ENCODE results near the gene OXNAD1. TPM values are rescaled to one million over a fixed set of nuclear protein-coding genes. Genes with fewer than 3 reads are reported as not detected.

OXNAD1 gene
- total RNA-seq, 1 donor, result 10.0 TPM

DNA sequence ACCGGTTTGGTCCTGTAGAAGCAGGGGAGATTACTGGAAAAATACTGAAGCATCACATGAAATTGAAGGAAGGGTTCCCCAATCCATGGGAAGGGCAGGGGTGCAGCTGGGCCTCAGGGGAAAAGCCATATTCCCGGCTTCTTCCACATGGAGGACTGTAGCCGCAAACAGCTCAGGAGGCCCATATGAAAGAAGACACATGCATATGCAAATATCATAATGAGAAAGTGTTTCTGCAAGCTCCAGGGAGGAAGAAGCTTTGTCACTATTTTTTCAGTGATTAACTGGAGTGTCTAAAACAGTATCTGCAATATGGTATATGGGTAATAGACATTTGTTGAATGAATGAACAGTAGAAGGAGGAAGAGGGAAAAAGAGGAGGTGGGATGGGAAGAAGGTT is 19.4 kb upstream of the OXNAD1 start:
- no peak for DNase-seq (ENCODE audit: low read depth in 2 of 3, low spot score in 2 of 3)

DNA sequence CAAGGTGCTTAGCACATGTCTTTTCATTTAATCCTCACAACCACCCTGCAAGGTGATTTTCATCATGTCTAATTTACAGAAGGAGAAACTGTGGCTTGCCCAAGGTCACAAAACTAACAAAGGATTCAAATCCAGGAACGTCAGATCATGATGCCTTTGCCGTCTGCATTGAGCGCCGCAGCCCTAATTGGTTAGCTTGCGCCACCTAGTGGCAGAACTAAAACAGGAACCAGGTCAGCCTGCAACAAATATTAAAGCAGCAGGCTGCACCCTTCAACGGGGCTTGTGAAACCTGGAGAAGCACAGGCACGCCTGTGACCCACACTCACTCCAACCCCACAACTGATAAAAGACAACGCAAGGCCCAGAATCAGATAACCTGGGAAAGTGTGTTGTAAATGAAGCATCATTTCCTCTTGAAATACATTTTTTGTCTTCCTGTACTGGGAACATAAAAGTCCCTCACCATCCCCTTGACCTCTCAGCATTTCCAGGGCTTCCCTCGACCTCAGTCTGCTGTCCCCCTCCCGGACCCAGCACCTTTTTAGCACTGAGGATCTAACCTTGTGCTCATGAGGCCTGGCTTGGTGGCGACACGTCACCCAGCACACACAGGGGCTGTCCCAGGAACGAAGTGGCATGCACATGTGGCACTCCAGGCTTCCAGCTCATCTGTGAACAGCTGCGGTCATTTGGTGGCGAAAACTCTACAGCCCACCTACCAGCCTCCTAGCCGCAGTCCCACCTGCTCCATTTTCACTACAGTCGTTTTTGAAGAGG is 17.5 kb upstream of the OXNAD1 start:
- peak; percentile 69 to 92 (median 76) for DNase-seq (ENCODE audit: low read depth in 2 of 3, low spot score in 2 of 3)

DNA sequence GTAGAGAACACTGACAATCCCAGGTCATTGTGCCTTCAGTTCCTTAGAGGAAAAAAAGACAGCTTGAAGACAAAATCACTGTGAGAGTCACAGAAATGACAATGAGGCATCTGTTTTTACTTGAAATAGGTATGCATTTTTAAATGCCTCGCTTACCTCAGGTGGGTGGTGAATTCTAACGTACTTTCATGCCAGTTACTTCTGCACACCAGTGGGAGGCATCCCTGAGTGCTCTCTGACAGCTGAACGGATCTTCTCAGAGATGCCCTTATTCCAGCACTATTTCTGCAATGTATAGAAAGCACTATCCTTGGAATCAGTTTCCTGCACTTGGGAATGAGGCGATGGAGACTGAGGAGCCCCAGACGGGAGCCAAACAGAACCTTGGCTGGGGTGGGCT is 16.5 kb upstream of the OXNAD1 start:
- no peak for DNase-seq (ENCODE audit: low read depth in 2 of 3, low spot score in 2 of 3)

DNA sequence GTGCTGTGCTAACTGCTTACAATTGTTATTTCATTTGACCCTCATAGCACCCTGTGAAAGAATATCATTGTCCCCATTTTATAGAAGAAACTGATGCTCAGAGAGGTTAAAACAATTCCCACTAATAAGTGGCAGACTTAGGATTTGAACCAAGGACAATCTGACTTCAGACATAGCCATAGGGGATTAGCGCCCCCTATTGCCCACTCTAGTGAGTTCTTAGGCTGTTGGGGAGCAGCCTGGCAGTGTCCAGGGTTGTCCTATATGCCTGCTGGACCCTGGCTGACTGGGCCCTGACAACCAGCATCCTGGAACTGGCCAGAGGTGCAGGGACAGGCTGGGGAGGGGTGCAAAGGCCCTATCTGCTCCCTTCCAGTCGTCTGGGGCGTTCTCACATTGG is 15.7 kb upstream of the OXNAD1 start:
- peak in 2 of 3 donors; percentile 13 to 21 for DNase-seq (ENCODE audit: low read depth in 2 of 3, low spot score in 2 of 3)

DNA sequence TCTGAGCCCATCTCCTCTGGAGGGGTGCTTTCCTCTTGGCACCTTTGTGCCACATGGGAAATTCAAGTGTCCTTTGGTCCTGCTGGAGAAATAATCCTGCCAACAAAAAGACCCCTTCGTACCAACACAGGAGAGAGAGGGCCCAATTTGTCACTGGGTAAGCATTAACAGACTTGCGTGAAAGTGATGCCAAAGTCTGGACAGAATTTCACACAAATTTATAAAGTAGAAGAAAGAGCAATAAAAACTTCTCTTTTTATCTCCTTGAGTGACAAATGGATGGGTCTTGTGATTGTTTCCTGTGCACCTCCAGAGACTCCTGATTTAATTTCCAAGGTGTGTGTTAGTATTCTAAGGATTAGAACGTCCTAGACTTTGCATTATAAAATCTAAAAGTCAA is 15.1 kb upstream of the OXNAD1 start:
- no peak for DNase-seq (ENCODE audit: low read depth in 2 of 3, low spot score in 2 of 3)

DNA sequence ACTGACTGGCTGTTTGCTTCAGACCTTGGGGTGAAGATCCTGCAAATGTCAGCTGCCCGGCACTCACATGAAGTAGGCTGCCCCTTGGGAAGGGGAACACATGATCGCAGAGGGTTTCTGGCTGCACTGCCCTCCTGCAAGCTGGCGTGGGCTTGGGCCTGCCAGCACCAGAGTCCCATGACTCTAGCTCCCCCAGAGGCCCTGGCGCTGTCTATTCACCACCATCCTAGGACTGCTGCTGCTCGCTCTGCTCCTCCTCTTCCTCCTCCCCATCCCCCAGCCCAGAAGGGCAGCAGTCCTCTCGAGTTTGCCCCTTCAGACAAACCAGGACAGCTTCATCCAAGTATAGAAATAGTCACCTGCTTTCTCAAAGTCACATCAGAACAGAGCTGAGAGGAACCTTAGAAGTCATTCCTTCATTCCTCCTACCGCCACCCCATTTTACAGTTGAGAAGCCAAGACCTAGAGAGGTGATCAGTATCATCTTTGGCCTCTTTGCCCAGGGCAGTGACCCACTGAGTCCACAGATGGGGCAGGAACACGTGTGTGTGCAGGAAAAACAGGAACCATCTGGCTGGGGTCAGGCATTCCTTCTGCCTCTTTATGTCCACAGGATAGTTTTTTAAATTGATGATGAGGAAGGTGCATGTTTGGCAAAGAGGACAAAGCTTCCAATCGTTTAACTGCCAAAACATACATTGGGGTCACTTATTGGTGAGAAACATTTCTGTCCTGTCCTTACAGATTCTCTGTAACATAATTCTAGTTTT is 13.5 kb upstream of the OXNAD1 start:
- no peak for DNase-seq (ENCODE audit: low read depth in 2 of 3, low spot score in 2 of 3)

DNA sequence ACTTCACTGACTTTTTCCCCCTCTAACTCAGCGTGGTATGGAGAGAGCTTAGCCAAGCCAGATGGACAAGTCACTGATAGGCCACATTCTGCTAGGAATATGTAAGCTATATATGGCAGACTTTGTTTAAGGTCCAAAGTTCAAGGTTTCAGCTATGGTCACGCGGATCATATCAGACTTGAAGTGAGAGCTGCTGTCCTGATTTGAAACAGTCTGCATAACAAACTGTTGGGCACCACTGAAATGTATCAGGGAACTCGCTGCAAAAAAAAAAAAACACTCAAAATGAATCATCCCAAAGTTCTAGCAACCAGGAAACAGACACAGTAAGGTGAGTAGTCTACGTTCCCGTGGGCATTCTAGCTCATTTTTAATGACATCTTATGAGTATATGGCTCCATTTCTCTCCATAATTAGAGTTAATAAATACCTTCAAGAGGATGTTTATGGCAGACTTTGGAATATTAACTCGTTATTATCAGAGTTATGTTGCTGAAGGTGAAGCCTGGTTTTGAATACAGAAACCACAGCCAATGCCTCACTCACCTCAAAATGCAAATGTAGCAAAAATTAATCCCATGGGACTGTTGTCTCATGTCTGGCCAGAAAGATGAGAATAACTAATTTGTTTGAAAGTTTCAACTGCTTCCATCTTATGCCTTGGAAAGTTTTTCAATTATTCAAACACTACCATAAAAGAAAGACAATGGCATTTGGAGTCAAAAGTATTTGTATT is 12.6 kb upstream of the OXNAD1 start:
- no peak for DNase-seq (ENCODE audit: low read depth in 2 of 3, low spot score in 2 of 3)

DNA sequence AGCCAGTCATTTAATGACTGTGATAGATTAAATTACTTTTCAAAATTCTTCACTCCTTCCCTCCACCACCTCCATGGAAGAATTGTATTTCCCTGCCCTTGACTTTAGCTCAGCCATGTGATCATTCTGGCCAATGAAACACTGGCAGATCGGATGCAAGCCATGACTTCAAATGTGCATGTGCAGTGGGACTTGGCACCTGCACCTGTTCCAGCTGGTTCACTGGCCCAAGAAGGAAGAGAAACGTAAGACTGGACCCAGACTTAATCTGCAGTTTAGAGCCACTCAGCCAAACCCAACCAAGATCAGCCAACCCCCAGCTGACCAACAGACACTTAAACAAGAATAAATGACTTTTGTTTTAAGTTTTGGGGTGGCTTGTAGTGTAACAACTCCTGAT is 12.0 kb upstream of the OXNAD1 start:
- no peak for DNase-seq (ENCODE audit: low read depth in 2 of 3, low spot score in 2 of 3)

DNA sequence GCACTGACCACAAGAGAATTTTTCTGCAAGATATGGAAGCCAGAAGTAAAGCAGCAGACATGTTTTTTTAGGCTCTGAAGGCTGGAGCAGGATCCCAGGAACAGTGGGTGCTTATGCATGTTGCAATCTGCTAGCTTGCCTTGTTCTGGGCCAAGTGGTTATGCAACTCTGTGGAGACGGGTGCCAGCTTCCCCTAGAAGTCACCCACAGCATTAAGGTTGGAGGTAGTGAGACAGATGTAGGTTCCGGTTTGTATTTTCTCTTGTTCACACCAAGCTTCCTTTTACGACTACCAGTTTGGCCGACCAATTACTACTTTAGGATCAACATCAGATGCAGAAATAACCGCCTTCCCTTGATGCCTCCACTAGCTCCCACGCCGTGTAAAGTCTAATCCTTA is 11.4 kb upstream of the OXNAD1 start:
- DNase-seq (ENCODE audit: low read depth in 2 of 3, low spot score in 2 of 3), result no peak

DNA sequence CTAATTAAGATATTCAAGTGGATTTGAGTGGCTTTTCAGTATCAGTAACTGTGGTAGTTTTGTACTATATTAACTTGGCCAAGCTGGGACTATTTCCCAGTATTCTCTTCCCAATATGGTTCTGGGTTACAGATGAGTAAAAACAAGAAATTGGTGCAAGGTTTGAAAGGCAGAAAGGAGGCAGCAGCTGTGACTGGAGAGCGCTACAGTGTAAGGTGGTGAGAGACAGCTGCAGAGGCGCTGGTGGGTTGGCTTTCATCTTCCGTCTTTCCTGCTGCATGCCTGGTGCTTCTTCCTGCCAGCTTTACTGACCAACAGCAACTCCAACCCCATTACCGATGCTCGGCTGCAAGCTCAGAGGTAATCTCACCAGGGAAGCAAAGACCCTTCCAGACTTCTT is 10.1 kb upstream of the OXNAD1 start:
- no peak for DNase-seq (ENCODE audit: low read depth in 2 of 3, low spot score in 2 of 3)

DNA sequence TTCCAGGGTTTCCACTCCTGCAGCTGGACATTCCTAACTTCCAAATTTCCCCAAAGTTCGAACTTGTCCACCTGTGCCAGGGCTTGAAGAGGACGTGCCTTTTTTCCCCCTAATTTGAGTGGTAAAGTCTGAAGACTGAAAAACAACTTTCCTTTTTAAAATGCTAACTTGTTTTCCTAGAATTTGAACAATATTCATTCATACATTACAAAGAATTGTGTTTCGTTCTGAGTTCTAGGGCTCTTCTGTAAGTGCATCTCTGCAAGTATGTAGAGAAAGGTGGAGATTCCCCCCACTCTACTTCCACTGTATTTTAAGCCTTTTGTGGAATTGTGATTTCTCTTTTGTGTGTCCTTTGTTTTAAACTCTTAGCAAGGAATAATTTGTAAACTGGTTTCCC is 9.7 kb upstream of the OXNAD1 start:
- no peak for DNase-seq (ENCODE audit: low read depth in 2 of 3, low spot score in 2 of 3)

DNA sequence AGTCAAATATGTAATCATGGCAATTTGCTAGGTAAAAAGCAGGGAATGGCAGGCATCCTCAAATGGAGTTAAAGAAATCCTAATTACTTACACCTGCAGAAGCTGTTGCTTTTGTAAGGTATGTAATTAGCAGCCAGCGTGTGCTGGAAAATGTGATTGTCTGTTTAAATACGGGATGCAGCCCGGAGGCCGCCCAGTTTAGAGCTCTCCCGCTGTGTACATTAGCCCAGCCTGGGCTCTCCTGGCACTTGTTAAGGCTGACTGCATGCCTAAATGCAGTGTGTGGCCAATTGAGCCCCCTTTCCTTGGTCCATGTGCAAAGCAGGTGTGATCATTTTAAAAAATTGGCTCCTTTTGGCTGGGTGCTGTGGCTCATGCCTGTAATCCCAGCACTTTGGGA is 9.3 kb upstream of the OXNAD1 start:
- no peak for DNase-seq (ENCODE audit: low read depth in 2 of 3, low spot score in 2 of 3)

DNA sequence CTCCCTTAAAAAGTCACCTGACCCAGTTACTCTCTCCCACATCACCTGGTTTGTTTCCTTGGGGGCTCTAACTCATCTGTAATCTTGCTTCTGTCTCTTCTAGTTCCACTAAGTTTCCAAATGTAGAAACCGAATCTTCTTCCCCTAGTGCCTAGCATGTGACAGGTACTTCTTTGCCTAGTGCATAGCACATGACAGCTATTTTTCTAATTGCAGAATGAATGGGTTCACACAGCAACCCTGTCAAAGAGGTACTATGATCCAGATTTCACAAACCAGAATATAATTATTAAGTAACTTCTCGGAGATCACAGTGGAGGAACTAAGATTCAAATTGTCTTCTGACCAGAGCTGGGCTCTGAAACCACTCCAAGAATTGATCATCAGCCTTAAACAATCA is 7.7 kb upstream of the OXNAD1 start:
- DNase-seq (ENCODE audit: low read depth in 2 of 3, low spot score in 2 of 3), result no peak

DNA sequence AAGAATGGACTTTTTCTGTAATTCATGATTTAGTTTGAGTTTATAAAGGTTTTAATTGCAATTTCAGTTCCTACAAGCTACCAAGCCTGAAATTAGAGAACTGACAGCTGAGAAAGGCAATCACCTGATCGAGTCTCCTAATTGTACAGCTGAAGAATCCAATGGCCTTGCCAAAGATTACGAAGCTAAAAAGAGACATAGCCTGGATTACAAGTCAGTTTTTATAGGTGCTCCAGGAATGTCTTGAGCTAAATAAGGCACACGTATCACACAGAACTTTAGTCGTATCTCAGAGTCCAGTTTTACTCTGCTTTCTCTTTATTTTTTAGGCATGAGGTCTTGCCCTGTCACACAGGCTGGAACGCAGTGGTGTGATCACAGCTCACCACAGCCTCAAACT is 6.8 kb upstream of the OXNAD1 start:
- DNase-seq (ENCODE audit: low read depth in 2 of 3, low spot score in 2 of 3), result no peak

DNA sequence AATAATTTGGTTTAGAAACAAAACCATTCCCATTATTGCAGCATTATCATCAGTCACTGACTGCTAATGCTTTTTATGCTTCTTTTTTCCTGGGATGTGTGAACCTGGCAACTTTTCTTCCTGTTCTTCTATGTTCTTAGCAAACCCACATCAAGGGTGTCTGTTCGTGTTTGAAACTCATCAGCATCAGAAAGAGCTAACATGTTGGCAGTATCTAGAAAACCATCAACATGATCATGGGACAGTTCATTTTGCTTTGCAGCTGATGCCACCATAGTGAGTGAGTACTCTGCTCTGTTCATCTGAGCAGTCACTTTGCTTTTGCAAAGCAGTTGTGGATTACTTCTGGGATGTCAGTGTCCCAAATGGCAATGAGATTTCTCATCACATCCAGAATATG is 6.1 kb upstream of the OXNAD1 start:
- no peak for DNase-seq (ENCODE audit: low read depth in 2 of 3, low spot score in 2 of 3)

DNA sequence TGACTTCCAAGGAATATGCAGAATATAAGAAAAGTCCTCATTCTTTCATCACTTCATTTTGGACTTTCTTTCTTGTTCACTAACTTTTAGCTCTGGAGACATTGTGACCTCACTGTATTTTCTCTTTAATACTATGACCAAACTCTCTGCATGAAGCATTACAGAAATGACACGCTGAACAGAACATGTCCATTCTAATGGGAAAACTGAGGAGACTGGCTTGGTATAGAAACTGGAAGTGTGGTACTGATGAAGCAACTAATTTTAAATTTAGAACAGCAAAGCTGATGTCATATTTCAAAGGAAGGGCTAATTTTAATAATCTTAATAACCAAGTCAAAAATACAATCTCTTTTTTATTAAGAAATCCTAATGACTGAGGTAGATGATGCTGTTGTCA is 5.0 kb upstream of the OXNAD1 start:
- no peak for DNase-seq (ENCODE audit: low read depth in 2 of 3, low spot score in 2 of 3)

DNA sequence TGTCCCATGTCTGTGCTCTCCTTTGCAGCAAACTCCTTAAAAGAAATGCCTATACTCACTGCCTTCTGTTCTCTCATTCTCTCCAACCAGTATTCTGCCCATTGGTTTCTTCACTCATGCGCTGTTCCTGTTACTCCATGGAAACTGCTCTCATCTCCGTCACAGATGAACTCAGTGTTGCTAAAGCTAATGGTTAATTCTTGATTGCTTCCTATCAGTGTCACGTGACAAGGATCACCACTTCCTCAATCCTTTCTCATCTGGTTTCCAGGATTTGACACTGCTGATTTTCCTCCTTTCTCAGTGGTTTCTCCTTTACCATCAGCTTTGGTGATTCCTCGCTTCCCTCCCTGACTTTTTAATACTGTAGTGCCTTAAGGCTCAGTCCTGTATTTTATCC is 2.8 kb upstream of the OXNAD1 start:
- DNase-seq (ENCODE audit: low read depth in 2 of 3, low spot score in 2 of 3), result no peak

DNA sequence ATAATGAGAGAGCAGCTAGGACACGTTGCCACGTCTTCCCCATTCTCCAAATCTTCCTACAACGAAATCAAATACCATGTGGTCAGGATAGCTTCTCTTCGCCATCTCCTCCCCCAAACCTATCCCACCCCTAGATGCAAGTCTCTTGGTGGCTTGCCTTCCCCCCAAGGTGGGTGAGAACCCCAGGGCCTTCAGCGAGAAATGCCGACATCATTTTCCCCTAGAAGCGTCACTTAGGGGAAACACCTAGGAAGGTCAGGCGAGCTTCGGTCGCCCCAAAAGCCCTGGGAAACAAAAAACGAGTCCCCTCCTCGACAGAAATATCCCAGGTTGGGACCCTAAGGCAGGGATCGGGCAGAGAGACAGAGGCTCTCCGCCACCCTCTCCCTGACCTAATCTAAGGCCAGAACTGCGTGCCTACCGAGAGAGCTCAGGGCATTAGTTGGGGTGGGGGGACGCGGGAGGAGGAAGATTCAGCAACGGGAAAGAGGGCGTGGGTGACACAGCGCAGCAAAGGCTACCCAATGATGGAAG is 771 bp upstream of the OXNAD1 start:
- no peak for DNase-seq (ENCODE audit: low read depth in 2 of 3, low spot score in 2 of 3)

DNA sequence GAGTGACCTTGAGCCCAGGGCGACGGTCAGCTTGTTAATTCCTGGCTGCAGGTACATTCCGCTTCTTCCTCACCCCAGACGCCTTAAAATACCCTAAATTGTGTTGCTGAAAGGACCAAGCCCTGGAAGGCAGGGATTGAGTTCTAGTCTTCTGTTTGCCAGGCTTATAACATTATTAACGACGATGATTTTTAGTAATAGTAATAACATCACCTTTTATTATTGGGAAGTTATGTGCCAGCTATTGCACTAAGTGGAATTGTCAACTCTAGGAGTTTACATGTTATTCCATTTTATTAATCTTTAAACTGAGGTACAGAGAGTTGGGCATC is 409 bp downstream of the OXNAD1 start:
- DNase-seq (ENCODE audit: low read depth in 2 of 3, low spot score in 2 of 3), result no peak

DNA sequence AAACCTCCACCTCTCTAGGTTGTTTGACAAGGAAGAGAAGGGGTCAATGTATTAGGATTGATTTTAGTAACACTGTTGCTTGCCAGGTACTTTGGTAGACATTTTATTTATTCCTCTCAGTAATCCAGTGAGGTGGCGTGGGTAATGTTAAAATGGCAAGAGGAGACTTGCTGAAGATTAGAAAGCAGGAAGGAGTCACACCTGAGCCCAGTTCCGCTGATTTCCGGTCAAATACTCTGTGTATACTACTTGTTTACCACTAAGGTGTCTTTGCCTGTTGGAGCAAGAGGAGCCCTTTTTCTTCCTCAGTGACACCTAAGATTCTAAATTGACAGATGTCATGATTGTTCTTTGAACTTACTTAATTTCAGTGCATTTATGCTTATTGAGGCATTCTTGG is 1.7 kb downstream of the OXNAD1 start:
- DNase-seq (ENCODE audit: low read depth in 2 of 3, low spot score in 2 of 3), result no peak

DNA sequence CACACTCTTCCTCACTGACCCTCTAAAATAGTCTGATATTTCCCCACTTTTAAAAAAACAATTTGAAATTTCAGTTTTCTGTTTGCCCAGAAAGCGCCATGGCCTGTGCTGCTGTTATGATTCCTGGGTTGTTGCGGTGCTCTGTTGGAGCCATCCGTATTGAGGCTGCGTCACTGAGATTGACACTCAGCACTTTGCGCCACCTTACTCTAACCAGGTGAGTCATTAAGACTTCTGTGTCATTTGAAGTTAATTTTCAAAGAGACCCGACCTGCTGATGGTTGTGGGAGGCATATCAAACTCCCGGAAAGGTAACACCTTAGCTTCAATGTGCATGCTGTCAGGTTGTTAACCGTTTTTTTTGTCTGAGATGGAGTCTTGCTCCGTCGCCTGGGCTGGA is 5.8 kb downstream of the OXNAD1 start:
- no peak for DNase-seq (ENCODE audit: low read depth in 2 of 3, low spot score in 2 of 3)

DNA sequence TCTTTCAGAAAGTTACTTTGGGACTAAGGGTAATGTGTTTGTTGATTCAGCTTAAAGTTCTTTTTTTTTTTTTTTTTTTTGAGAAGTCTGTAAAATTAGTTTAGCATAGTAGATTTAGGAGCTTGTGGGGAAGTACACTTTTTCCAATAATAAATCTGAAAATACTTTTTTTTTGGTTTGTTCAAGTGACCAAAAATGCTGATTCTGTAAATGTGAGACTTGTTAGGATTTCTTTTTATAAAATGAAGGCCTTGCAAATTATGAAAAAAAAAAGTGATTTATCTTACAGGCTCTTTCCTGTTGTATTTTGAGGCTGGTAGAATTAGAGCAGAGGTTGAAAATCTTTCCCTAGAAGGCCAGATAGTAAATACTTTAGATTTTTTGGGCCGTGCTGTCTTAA is 7.6 kb downstream of the OXNAD1 start:
- DNase-seq (ENCODE audit: low read depth in 2 of 3, low spot score in 2 of 3), result no peak

All from hematopoietic multipotent progenitor cell (in vitro differentiated cells).